GM12878 (cell line): ENCODE results near the gene GPR61. TPM values are rescaled to one million over a fixed set of nuclear protein-coding genes. Genes with fewer than 3 reads are reported as not detected.

Experiments used
- ATAC-seq: fragments of 200-7000 bp; cut with Tn5 transposase; 3 replicates; pipeline ENCODE4 v1.9.1; 2020; ENCODE audit warnings: mild to moderate bottlenecking, moderate library complexity
- BruUV-seq: library from RNA; stranded (reverse); fragments of 400-500 nt; replicated peaks from 2 replicates; lab custom pipeline; 2021; lab: Mats Ljungman, UMichigan
- CTCF ChIA-PET: fragments of 300-600 bp; sonication (Branson Sonifier 250); formaldehyde crosslinking; extraction: SDS; loops from one replicate; lab custom pipeline; 2021; ENCODE audit warnings: inconsistent platforms; lab: Yijun Ruan, JAX
- POLR2A ChIA-PET: fragments of 350-600 bp; formaldehyde crosslinking; extraction: SDS; loops from one replicate; lab custom pipeline; 2021; ENCODE audit warnings: inconsistent platforms; lab: Charles Lee
- RAD21 ChIA-PET: fragments of 300-600 bp; sonication (Branson Sonifier 250); formaldehyde crosslinking; loops from one replicate; lab custom pipeline; 2023; ENCODE audit warnings: antibody characterized with exemption; ENCODE audit not compliant: unreplicated experiment; lab: Charles Lee
- SMC1A ChIA-PET: fragments of 300-600 bp; sonication (Branson Sonifier 250); formaldehyde crosslinking; loops from one replicate; lab custom pipeline; 2023; ENCODE audit not compliant: unreplicated experiment, uncharacterized antibody; lab: Charles Lee
- DNase-seq: peaks from one replicate; pipeline ENCODE4 v3.0.0-alpha.2; 2011; ENCODE audit warnings: low read depth, low spot score
- FAIRE-seq: peaks from 3 replicates; lab custom pipeline; 2011; peaks lifted over from hg19 to GRCh38; lab: Jason Lieb, UNC
- H2AFZ ChIP-seq: 2 replicates; pipeline ENCODE4 v1.6.0; 2011; ENCODE audit warnings: low read depth, low read length, control low read depth; ENCODE audit not compliant: control insufficient read depth
- H3K27ac ChIP-seq: 2 replicates; pipeline ENCODE4 v1.5.1; 2011; ENCODE audit warnings: control low read depth; ENCODE audit not compliant: control insufficient read depth, insufficient read depth
- H3K27me3 ChIP-seq, 2 experiments: replicated peaks in 1 of 2; 2 replicates each; pipeline versions ENCODE4 v1.6.0 to v1.6.1; 2011; ENCODE audit warnings: low read length in 1 of 2; ENCODE audit not compliant: control insufficient read depth in 2 of 2, insufficient read depth in 2 of 2
- H3K36me3 ChIP-seq, 2 experiments: 2 replicates each; pipeline ENCODE4 v1.5.1; 2011; ENCODE audit warnings: low read length in 1 of 2; ENCODE audit not compliant: control insufficient read depth in 2 of 2, insufficient read depth in 2 of 2
- H3K4me1 ChIP-seq: 2 replicates; pipeline ENCODE4 v1.6.1; 2011; ENCODE audit warnings: mild to moderate bottlenecking, low read length, moderate library complexity, mixed read lengths; ENCODE audit not compliant: control insufficient read depth, insufficient read depth
- H3K4me2 ChIP-seq: 2 replicates; pipeline ENCODE4 v1.6.0; 2011; ENCODE audit warnings: control low read depth; ENCODE audit not compliant: control insufficient read depth, insufficient read depth
- H3K4me3 ChIP-seq: fragments of 200-600 bp; sonication (generic); 2 replicates; pipeline ENCODE4 v1.5.1; 2016
- H3K79me2 ChIP-seq: 2 replicates; pipeline ENCODE4 v1.6.0; 2011; ENCODE audit warnings: low read length; ENCODE audit not compliant: control insufficient read depth, insufficient read depth
- H3K9ac ChIP-seq: 2 replicates; pipeline ENCODE4 v1.8.0; 2011; ENCODE audit warnings: low read length, control low read depth, mixed read lengths; ENCODE audit not compliant: control insufficient read depth, insufficient read depth
- H3K9me3 ChIP-seq: replicated peaks from 3 replicates; pipeline ENCODE4 v1.5.1; 2011; ENCODE audit warnings: mild to moderate bottlenecking, low read length; ENCODE audit not compliant: control insufficient read depth, insufficient read depth
- H4K20me1 ChIP-seq: 2 replicates; pipeline ENCODE4 v1.6.0; 2011; ENCODE audit not compliant: control insufficient read depth, insufficient read depth
- POLR2A ChIP-seq: IDR thresholded peaks from 2 replicates; pipeline ENCODE4 v1.6.1; 2011; ENCODE audit warnings: low read depth, mild to moderate bottlenecking, low read length
- WGBS: methylation state at CpG from one replicate; pipeline ENCODE4 v1.1.6; 2016; ENCODE audit warnings: low lambda C conversion rate; ENCODE audit not compliant: insufficient replicate concordance, insufficient coverage; ENCODE audit errors: missing lambda C conversion rate; 5-methylcytosine and 5-hydroxymethylcytosine counted together
- in situ Hi-C: fragments of 300-500 bp; cut with MboI; formaldehyde crosslinking; loops from 9 replicates; pipeline ENCODE4 v1.14.3; 2018; ENCODE audit warnings: mixed read lengths
- intact Hi-C: fragments of 100-400 bp; cut with micrococcal nuclease; formaldehyde crosslinking; loops from one replicate; pipeline ENCODE4 v1.14.2; 2022; ENCODE audit not compliant: unreplicated experiment
- polyA plus RNA-seq, 11 experiments: library from polyadenylated mRNA; depleted of rRNA in 4 of 11; unstranded in 6 of 11; stranded (reverse) in 5 of 11; fragments of >200 nt; fragmentation: Nextera tagmentation in 4 of 11; fragmentation: Illumina TruSeq in 1 of 11; extraction: Ambion mirVana in 4 of 11; extraction: Trizol in 1 of 11; gene quantifications; 1 replicate in 1 of 11; 2 replicates in 10 of 11; pipeline versions ENCODE4 v1.2.1 to v1.2.3, GENCODE V29; 2011 to 2016; ENCODE audit warnings: inconsistent platforms in 2 of 11, missing spikeins in 2 of 11, low read depth in 1 of 11
- total RNA-seq, 4 experiments: library from RNA; depleted of rRNA in 3 of 4; stranded (reverse); fragments of >200 nt in 3 of 4; fragmentation: Illumina TruSeq in 1 of 4; extraction: Trizol in 1 of 4; gene quantifications; 2 replicates each; pipeline versions ENCODE4 v1.2.1 to v1.2.3, GENCODE V29; 2013 to 2021
- TF ChIP-seq, protein P1 (sequence below): fragments of 450-650 bp; IDR thresholded peaks from 2 replicates; pipeline ENCODE4 v1.6.1; 2017; ENCODE audit warnings: low read depth, mild to moderate bottlenecking, moderate library complexity
- TF ChIP-seq, protein P2 (sequence below): fragments of 450-650 bp; formaldehyde crosslinking; IDR thresholded peaks from 2 replicates; pipeline ENCODE4 v1.4.0; 2020; ENCODE audit warnings: mild to moderate bottlenecking, moderate library complexity

Gene GPR61
- total and polyA plus RNA-seq, 10 of the 15 experiments (the other 5 are each of a cell fraction or from before 2014, with no cell fraction given): 0.19 to 1.1 (median 0.35) TPM; not detected in 2

DNA sequence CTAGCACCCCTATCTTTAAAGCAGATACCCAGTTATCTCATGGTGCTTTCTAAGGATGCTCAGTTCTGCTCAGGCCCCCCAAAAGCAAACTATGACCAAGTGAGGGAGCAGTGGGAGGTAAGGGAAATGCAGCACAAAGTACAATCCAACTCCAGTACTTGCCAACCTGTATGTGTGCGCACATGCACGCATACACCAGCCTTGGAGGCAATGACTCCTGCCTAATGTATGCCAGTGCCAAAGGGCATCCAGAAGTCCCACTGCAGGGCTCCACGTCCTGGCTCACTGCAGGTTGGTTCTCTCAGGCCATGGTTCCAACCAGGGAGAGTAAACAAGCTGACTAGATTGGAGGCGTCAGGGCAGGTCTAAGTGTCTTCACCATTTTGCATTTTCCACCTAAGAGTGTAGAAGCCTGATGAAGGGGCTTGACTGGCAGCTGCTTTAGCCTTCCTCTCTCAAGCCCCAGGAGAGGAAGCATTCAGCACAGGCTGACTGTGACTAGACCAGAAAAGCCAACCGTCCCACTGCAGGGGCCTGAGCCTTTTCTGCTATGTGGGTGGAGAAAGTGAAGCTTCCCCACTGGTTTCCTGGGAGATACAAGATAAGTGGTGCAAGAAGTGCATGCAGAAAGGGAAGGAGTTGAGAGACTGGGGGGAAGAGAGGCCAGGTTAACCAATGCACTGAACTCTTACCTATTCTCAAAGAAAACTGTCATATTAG is 37.9 kb upstream of the GPR61 start:
- no TSS peak for BruUV-seq
- FAIRE-seq (no peak), ATAC-seq (no peak), DNase-seq (no peak)
- Histone ChIP-seq H3K4me2 (no peak overlapping the region), H3K79me2 (no peaks in the 10 kb centered on the region), H3K27me3 (no peaks in the 10 kb centered on the region), H2AFZ (no peak overlapping the region), H3K9me3 (no peaks in the 10 kb centered on the region), H4K20me1 (peaks cover 4% of the 10 kb centered on the region; the same call in 1 of the 2 replicates), H3K4me1 (no peaks in the 10 kb centered on the region), H3K4me3 (no peak overlapping the region), H3K9ac (no peak overlapping the region)
- intact Hi-C loops: no loop called here
- ChIA-PET SMC1A (interaction anchor here (1.3 to 15.8 kb wide), 3 partner anchors 11 to 26 kb away, joined by 3 to 205 read pairs (median 5); no protein-coding TSS in a partner anchor), CTCF (interaction anchor here (14.1 to 26.7 kb wide), 3 partner anchors 7 to 30 kb away, joined by 240 to 1280 read pairs (median 240); partner anchors contain the start of genes AMIGO1, CYB561D1 and GPR61), POLR2A (interaction anchor here (1.4 kb wide), 1 partner anchor 12 kb away, joined by 3 read pairs; no protein-coding TSS in a partner anchor), RAD21 (interaction anchor here (5.7 to 13.4 kb wide), 2 partner anchors 29 kb away, joined by 47 to 422 read pairs; no protein-coding TSS in a partner anchor)
- in situ Hi-C loops: no loop called here
- 63% methylated on average over 5 of the region's 5 CpGs for WGBS
- TF ChIP-seq POLR2A: peak; percentile 53
- TF ChIP-seq, protein P1, sequence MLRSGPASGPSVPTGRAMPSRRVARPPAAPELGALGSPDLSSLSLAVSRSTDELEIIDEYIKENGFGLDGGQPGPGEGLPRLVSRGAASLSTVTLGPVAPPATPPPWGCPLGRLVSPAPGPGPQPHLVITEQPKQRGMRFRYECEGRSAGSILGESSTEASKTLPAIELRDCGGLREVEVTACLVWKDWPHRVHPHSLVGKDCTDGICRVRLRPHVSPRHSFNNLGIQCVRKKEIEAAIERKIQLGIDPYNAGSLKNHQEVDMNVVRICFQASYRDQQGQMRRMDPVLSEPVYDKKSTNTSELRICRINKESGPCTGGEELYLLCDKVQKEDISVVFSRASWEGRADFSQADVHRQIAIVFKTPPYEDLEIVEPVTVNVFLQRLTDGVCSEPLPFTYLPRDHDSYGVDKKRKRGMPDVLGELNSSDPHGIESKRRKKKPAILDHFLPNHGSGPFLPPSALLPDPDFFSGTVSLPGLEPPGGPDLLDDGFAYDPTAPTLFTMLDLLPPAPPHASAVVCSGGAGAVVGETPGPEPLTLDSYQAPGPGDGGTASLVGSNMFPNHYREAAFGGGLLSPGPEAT: no peak
- TF ChIP-seq, protein P2, sequence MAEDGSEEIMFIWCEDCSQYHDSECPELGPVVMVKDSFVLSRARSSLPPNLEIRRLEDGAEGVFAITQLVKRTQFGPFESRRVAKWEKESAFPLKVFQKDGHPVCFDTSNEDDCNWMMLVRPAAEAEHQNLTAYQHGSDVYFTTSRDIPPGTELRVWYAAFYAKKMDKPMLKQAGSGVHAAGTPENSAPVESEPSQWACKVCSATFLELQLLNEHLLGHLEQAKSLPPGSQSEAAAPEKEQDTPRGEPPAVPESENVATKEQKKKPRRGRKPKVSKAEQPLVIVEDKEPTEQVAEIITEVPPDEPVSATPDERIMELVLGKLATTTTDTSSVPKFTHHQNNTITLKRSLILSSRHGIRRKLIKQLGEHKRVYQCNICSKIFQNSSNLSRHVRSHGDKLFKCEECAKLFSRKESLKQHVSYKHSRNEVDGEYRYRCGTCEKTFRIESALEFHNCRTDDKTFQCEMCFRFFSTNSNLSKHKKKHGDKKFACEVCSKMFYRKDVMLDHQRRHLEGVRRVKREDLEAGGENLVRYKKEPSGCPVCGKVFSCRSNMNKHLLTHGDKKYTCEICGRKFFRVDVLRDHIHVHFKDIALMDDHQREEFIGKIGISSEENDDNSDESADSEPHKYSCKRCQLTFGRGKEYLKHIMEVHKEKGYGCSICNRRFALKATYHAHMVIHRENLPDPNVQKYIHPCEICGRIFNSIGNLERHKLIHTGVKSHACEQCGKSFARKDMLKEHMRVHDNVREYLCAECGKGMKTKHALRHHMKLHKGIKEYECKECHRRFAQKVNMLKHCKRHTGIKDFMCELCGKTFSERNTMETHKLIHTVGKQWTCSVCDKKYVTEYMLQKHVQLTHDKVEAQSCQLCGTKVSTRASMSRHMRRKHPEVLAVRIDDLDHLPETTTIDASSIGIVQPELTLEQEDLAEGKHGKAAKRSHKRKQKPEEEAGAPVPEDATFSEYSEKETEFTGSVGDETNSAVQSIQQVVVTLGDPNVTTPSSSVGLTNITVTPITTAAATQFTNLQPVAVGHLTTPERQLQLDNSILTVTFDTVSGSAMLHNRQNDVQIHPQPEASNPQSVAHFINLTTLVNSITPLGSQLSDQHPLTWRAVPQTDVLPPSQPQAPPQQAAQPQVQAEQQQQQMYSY (CRISPR knock-in tag): no peak
- TF ChIP-seq, all 136 proteins: peak for 1
- H3K27ac ChIP-seq: no peak overlapping the region
- H3K36me3 ChIP-seq: peaks cover 4 to 11% of the 10 kb centered on the region in 2 experiments; a peak in 3 of 4 replicates
